SK-MEL-5 (cell line): ENCODE measurements around the gene CIB4. TPM values are rescaled to one million over a fixed set of nuclear protein-coding genes. Genes with fewer than 3 reads are reported as not detected.
"Not testable (repeated sequence)": the region's sequence is repeated elsewhere in the genome, so short reads cannot be mapped to it uniquely, and the experiment has no call there.

Experiments
- DNase-seq: peaks from one replicate; pipeline ENCODE4 v3.0.0-alpha.2; 2016; ENCODE audit warnings: low read depth, low spot score
- in situ Hi-C: cut with HindIII; loops from 2 replicates; pipeline ENCODE4 v1.10.0; 2016; ENCODE audit warnings: low sequenced_read_pairs, high pct_unique_total_duplicates, low pct_unique_long_range_greater_than_20kb
- total RNA-seq: library from RNA; depleted of rRNA; stranded (reverse); fragments of >200 nt; shearing (Covaris generic); gene quantifications from 2 replicates; pipeline ENCODE4 v1.2.3, GENCODE V29; 2014

The CIB4 gene
- total RNA-seq, 1 experiment from 2014 or later, result not detected

GRCh38 chr2:26670931-26671460 is 29.8 kb upstream of the CIB4 start:
- DNase-seq, result no peak
- in situ Hi-C loops, result no loop called here

DNA sequence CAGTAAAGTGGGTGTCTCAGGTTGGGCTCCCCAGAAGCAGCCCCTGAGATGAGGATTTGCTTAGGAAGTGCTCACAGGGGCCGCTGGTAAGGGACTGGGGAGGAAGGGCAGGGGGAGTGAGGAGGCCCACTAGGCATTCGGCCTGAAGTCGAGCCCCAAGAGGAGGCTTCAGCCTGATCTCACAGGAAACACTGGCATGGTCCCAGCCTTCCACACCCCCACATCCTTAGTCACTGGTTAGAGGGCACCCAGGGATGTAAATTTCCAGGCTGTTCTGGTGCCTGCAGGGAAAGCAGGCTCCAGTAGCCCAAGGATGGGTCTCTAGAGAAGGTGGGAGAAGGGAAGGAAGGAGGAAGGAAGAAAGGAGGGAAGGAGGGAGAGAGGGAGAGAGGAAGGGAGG is 29.0 kb upstream of the CIB4 start:
- in situ Hi-C loops, result no loop called here
- DNase-seq, result no peak

DNA sequence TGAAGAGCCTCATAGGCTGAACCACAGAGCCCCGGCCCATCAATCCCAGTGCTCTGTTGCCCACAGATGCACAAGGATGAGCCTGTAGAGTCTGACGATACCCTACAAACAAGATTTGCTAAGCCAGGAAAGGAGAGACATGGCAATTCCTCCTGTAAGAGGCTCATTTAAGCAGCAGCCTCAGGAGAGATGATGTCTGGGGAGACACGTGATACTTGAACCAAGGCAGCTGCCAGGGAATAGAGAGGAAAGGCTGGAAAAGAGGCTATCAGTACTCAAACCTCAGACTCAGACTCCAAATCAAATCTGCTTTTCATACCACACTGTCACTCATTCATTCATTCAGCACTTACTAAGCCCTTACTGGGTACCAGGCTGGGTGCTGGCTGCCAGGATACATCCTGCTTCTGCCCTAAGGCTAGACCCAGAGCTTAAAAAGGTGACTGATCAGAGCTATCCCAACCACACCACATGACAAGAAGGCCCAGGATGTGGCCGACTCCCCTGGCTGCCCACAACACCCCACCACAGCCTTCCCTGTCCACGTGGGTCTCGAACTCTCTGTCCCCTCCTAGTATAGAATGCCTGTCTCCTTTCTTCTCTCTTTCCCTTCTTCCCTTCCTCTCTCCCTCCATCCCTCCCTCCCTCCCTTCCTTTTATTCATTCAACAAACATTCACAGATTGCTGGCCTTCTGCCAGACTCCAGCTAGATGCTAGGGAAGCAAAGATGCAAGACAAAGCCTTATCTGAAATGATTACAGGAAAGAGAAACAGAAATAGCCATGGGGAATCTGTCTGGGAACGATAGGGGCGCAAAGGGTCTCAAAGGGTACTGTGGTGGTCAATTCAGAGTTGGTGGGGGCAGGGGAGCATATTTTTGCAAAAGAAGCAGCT is 27.9 kb upstream of the CIB4 start:
- in situ Hi-C loops, result no loop called here
- no peak for DNase-seq

GRCh38 chr2:26668041-26668440 is 26.9 kb upstream of the CIB4 start:
- DNase-seq, result no peak
- in situ Hi-C loops, result no loop called here

DNA sequence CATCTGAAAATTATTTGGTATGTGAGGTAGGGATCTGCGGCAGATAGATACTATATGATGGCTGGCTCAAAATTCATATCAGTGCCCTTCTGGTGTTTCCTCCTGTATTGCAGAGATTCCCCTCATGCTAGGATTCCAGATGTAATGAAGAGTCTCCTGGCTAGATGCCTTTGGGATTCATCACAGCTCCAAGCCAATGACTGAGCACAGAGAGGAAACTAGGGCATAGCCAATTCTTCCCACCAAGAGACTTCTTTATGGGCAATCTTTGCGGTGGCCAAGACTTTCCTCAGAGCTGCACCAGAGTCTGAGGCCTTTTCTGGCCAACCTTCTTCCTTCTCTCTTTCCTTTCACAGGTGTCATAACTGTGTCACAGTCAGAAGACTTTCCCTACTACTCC is 25.5 kb upstream of the CIB4 start:
- DNase-seq, result no peak
- in situ Hi-C loops, result no loop called here

- in situ Hi-C loops, DNase-seq: not testable (repeated sequence)
Measured at GRCh38 chr2:26665296-26665695, 24.1 kb upstream of the CIB4 start.

DNA sequence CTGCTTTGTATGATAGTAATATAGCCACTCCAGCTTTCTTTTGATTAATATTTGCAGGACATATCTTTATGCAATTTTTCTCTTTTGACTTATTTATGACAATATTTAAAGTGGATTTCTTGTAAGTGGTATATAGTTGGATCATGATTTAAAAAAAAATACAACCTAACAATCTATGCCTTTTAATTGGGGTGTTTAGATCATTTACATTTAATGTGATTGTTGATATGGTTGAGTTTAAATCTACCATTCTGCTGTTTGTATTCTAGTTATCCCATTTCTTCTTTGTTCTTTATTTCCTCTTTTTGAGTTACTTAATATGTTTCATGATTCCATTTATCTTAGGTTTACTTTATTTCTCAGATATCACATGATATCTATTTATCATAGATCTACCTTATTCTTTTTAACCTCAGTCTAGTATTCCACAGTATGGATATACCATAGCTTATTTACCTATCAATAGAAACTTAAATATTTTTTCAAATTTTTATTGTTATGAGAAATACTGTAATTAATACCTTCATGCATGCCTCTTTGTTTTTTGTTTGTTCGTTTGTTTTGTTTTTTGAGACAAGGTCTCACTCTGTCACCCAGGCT is 19.3 kb upstream of the CIB4 start:
- DNase-seq, result no peak
- in situ Hi-C loops, result no loop called here

DNA sequence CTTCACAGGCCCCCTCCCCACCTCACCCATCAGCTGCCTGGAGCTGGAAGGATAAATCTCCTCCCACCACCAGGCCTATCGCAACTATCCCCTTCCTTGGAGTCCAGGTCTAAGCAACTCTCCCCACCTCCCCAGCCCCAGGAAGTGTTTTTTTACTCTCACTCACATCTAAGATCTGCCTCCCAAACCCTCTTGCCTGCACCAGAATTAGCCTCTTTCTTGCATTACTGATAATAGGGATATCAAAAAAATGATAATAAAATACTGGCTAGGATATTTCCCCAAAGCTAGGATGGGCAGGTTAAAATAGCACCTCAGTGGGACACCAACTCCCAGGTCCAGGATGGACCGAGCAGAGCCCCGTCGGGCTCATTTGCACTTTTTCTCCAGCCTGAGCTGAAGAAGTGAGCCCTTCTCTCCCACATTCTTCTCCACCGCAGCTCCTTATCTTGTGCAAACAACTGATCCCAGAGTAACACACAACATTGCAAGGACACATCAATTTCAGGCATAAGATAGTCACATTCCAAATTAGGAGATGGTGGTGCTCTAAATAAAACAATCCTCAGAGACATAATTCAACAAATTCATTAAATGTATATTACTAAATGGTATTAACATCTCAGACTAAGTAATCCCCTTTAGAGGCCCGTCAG is 17.7 kb upstream of the CIB4 start:
- DNase-seq, result no peak
- in situ Hi-C loops, result no loop called here

DNA sequence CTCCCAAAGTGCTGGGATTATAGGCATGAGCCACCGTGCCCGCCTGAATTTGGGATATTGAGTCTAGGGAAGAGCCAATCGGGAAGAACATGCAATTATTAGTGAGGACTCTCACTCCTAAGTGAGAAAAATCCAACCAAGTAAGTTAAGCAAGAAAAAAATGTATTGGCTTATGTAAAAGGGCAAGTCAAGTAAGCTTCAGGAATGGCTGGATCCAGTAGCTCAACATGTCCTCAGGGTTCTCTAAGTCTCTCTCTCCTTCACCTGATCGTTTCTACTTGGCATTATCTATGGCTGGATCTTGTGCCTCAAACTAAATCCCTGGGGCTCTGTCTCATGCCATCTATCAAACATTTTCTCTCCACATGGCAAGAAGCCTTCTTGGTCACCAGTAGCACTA is 16.1 kb upstream of the CIB4 start:
- in situ Hi-C loops, result no loop called here

GRCh38 chr2:26655611-26656195 is 14.5 kb upstream of the CIB4 start:
- DNase-seq, result no peak
- in situ Hi-C loops, result no loop called here

More for the DNA sequence above, 16.1 kb upstream of the CIB4 start:
- no peak for DNase-seq

DNA sequence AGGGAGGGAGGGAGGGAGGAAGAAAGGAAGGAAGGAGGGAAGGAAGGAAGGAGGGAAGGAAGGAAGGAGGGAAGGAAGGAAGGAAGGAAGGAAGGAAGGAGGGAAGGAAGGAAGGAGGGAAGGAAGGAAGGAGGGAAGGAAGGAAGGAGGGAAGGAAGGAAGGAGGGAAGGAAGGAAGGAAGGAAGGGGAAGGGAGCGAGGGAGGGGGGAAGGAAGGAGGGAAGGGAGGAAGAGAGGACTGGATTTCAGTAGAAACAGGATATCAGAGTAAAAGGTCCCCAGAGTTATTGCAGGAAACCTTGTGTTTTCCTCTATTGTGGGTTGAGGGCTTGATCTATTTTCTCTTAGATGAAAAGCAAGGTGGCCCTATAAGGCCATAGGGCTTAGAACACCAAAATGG is 14.0 kb upstream of the CIB4 start:
- DNase-seq, in situ Hi-C loops: not testable (repeated sequence)

GRCh38 chr2:26654061-26654340 is 12.8 kb upstream of the CIB4 start:
- DNase-seq, result no peak
- in situ Hi-C loops, result no loop called here

DNA sequence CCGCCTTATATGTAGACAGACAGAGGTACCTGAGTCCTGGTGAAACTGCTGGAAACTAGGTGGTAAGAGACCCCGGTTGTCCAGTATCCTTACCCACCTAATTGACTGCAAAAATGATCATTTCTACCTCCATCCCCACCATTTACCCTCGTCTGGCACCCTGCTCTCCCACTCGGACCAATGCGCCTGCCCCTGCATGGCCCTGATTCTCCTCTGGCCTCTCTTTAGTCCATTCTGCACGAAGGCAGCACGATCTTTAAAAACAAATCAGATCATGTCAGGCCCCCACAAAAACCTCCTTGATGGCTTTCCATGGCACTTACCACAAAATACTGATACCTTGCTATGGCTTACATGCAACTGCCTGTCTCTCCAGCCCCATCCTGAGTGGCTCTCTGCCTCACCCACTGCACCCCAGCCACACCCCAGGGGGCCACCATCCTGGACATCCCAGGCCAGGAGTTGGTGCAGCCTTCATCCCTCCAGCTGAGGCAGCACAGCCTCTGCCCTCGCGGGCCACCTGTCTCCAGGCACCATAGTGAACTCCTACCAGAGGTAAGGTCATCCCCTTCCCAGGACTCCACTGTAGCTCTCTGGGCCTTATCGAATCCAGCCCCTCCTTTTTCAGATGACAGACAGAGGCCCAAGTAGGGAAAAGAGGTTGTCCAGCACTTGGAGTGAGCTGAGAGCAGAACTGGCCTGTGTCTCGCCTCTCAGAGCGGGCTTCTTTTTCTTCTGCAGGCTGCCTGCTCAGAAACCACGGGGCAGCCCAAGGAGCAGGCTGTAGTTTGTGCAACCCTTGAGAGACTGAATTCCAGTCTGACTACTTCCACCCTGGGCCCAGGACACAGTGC is 12.3 kb upstream of the CIB4 start:
- in situ Hi-C loops, result no loop called here
- no peak for DNase-seq

DNA sequence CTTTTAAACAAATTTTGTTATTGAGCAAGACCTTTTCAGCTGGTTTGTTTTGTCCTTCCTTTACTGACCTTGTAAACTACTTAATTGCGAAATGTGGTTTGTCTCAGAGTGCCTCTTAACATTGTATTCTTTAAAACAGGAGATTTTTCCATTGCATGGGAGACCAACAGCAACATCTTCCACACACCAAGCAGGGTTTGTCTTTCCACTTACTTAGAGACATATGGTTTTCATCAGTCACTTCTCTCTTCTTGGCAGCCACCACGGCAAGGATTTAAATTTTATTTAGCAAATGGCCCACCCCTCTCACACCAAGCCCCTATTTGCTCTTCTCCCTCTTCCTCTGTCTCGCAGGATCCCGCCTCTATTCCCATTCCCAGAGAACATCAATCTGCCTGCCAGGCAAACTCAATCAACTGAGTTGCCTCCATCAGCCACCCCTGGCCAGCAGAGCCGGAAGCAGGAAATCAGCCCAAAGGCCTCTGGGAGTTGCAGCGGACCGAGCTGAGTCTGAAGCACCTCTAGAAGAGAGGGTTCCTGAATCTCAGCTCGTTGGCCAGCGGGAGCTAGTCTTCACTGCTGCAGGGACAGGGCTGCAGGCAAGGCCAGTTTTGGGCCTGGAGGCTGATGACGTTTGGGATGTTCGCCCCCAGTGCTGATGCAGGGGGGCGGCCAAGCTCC is 11.3 kb upstream of the CIB4 start:
- in situ Hi-C loops, result no loop called here
- DNase-seq, result no peak

DNA sequence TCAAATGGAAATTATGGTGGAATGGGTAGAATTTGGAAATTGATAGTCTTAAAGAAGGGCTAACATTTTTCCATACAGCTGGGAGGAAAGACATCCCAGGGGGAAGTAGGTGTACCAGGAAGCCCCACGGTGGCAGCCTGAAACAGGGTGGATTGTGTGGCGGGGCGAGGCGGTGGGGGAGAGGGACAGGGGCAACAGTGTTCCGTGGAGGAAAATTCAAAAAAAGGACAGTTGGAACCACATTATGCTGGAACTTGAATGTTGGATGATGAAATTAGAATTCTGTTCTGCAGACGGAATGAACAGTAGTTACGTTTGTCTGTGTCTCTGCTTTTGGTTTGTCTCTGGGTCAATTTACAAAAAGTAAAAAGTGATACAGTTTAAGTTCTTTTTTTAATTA is 10.6 kb upstream of the CIB4 start:
- no peak for DNase-seq
- in situ Hi-C loops, result no loop called here

DNA sequence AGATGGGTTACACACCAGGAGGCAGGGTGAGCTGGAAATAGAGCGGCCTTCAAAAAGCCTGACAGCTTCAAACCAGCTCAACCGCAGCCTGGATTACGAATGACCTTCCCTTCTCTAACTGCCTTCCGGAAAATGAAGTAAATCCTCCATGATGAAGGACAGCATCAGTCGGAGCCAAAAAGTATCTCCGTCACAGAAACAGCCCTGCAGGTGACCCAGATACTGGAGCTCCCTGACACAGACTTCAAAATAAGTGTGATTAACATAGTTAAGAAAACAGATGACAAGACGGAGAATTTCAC is 10.3 kb upstream of the CIB4 start:
- in situ Hi-C loops, result no loop called here
- no peak for DNase-seq
